HepG2 (cell line): ENCODE measurements around the gene ABCF1. TPM values are rescaled to one million over a fixed set of nuclear protein-coding genes. Genes with fewer than 3 reads are reported as not detected.

Experiments used
- ATAC-seq: fragments of 200-7000 bp; cut with Tn5 transposase; 3 replicates; pipeline ENCODE4 v1.9.1; 2020; ENCODE audit warnings: mild to moderate bottlenecking, moderate library complexity
- BruUV-seq: library from RNA; stranded (reverse); fragments of 400-500 nt; replicated peaks from 2 replicates; lab custom pipeline; 2021; lab: Mats Ljungman, UMichigan
- CTCF ChIA-PET: fragments of 300-600 bp; formaldehyde crosslinking; extraction: SDS; loops from one replicate; lab custom pipeline; 2021; ENCODE audit warnings: low total read pairs, inconsistent platforms, low intra/inter-chr PET ratio; lab: Yijun Ruan, JAX
- POLR2A ChIA-PET: fragments of 350-600 bp; sonication (Branson Sonifier 250); formaldehyde crosslinking; loops from one replicate; lab custom pipeline; 2020; ENCODE audit warnings: antibody characterized with exemption, inconsistent platforms; lab: Yijun Ruan, JAX
- DNase-seq: peaks from one replicate; pipeline ENCODE4 v3.0.0-alpha.2; 2015; ENCODE audit warnings: low spot score
- FAIRE-seq: peaks from 3 replicates; lab custom pipeline; 2011; peaks lifted over from hg19 to GRCh38; lab: Jason Lieb, UNC
- H2AFZ ChIP-seq: one replicate; pipeline ENCODE4 v1.6.1; 2011; ENCODE audit warnings: low read length, inconsistent platforms
- H3K27ac ChIP-seq: fragments of 300-600 bp; 3 replicates; pipeline ENCODE4 v1.8.0; 2011; ENCODE audit warnings: mixed run types, mild to moderate bottlenecking, mixed read lengths, low read length, inconsistent platforms; ENCODE audit not compliant: insufficient read depth; ENCODE audit errors: extremely low read length
- H3K27me3 ChIP-seq, 2 experiments: fragments of 200-600 bp in 1 of 2; 2 replicates in 1 of 2; 3 replicates in 1 of 2; pipeline versions ENCODE4 v1.6.0 to v1.8.0; 2011; ENCODE audit warnings: low read length in 2 of 2, mild to moderate bottlenecking in 2 of 2, moderate library complexity in 2 of 2, inconsistent platforms in 1 of 2; ENCODE audit not compliant: insufficient read depth in 2 of 2, control insufficient read depth in 1 of 2
- H3K36me3 ChIP-seq, 2 experiments: fragments of 200-600 bp in 1 of 2; replicated peaks in 1 of 2; 2 replicates in 1 of 2; 3 replicates in 1 of 2; pipeline versions ENCODE4 v1.5.1 to v1.8.0; 2011; ENCODE audit warnings: low read length in 2 of 2, inconsistent platforms in 1 of 2; ENCODE audit not compliant: insufficient read depth in 2 of 2, control insufficient read depth in 1 of 2
- H3K4me1 ChIP-seq: 2 replicates; pipeline ENCODE4 v1.5.1; 2012; ENCODE audit warnings: low read length, inconsistent platforms; ENCODE audit not compliant: insufficient read depth
- H3K4me2 ChIP-seq: 2 replicates; pipeline ENCODE4 v1.6.0; 2011; ENCODE audit warnings: low read depth, low read length, inconsistent platforms
- H3K4me3 ChIP-seq, 3 experiments: fragments of 200-600 bp in 1 of 3; sonication (generic), shearing (Covaris generic) in 1 of 3; replicated peaks in 1 of 3; 2 replicates each; pipeline ENCODE4 v1.5.1; 2011 to 2016; ENCODE audit warnings: low read length in 3 of 3, inconsistent platforms in 2 of 3, low read depth in 2 of 3, mild to moderate bottlenecking in 2 of 3, control low read depth in 1 of 3, mixed read lengths in 1 of 3; ENCODE audit not compliant: insufficient read depth in 1 of 3
- H3K79me2 ChIP-seq: one replicate; pipeline ENCODE4 v1.6.1; 2011; ENCODE audit warnings: low read length, inconsistent platforms; ENCODE audit not compliant: insufficient read depth
- H3K9ac ChIP-seq: 2 replicates; pipeline ENCODE4 v1.6.0; 2011; ENCODE audit warnings: mild to moderate bottlenecking, low read depth, low read length, inconsistent platforms; ENCODE audit not compliant: insufficient read depth
- H3K9me3 ChIP-seq: 2 replicates; pipeline ENCODE4 v1.5.1; 2012; ENCODE audit warnings: mild to moderate bottlenecking, low read length
- H4K20me1 ChIP-seq: 2 replicates; pipeline ENCODE4 v1.6.0; 2011; ENCODE audit warnings: inconsistent platforms, mild to moderate bottlenecking, low read length, moderate library complexity; ENCODE audit not compliant: insufficient read depth
- CHD2 ChIP-seq: IDR thresholded peaks from 2 replicates; pipeline ENCODE4 v1.6.1; 2011; ENCODE audit warnings: low read depth, low read length, improper control_type of control experiment
- EEA1 ChIP-seq: sonication (generic); formaldehyde crosslinking; IDR thresholded peaks from 2 replicates; pipeline ENCODE4 v1.5.1; 2020; ENCODE audit warnings: mild to moderate bottlenecking, missing genetic modification reagents, borderline replicate concordance
- HDAC2 ChIP-seq: sonication (generic); formaldehyde crosslinking; IDR thresholded peaks from 2 replicates; pipeline ENCODE4 v1.4.0; 2020; ENCODE audit warnings: missing genetic modification reagents
- HES4 ChIP-seq: sonication (generic); formaldehyde crosslinking; IDR thresholded peaks from 2 replicates; pipeline ENCODE4 v1.9.0; 2021; ENCODE audit warnings: mild to moderate bottlenecking, missing genetic modification reagents, borderline replicate concordance
- HHEX ChIP-seq: IDR thresholded peaks from 2 replicates; pipeline ENCODE4 v1.6.1; 2016; ENCODE audit warnings: control low read depth
- PHF21A ChIP-seq: sonication (generic); formaldehyde crosslinking; IDR thresholded peaks from 2 replicates; pipeline ENCODE4 v1.5.0; 2020; ENCODE audit warnings: mild to moderate bottlenecking, missing genetic modification reagents
- PLRG1 ChIP-seq: fragments of 450-650 bp; conservative IDR thresholded peaks from 2 replicates; pipeline ENCODE4 v1.6.1; 2016
- SAFB2 ChIP-seq: sonication (generic); formaldehyde crosslinking; IDR thresholded peaks from 2 replicates; pipeline ENCODE4 v1.5.1; 2020; ENCODE audit warnings: missing genetic modification reagents, low read depth, mild to moderate bottlenecking, borderline replicate concordance
- SALL1 ChIP-seq: sonication (generic); formaldehyde crosslinking; IDR thresholded peaks from 2 replicates; pipeline ENCODE4 v1.8.0; 2022; ENCODE audit warnings: mild to moderate bottlenecking, missing genetic modification reagents
- STAG1 ChIP-seq: sonication (generic); formaldehyde crosslinking; IDR thresholded peaks from 2 replicates; pipeline ENCODE4 v1.4.0; 2020; ENCODE audit warnings: missing genetic modification reagents
- TMF1 ChIP-seq: sonication (generic); formaldehyde crosslinking; IDR thresholded peaks from 2 replicates; pipeline ENCODE4 v1.8.1; 2022; ENCODE audit warnings: low read depth, missing genetic modification reagents
- ZC3H4 ChIP-seq: sonication (generic); formaldehyde crosslinking; IDR thresholded peaks from 2 replicates; pipeline ENCODE4 v1.4.0; 2020; ENCODE audit warnings: missing genetic modification reagents, borderline replicate concordance
- ZFX ChIP-seq: sonication (generic); formaldehyde crosslinking; IDR thresholded peaks from 2 replicates; pipeline ENCODE4 v1.4.0; 2020; ENCODE audit warnings: mild to moderate bottlenecking, low read depth, missing genetic modification reagents, moderate library complexity
- ZNF562 ChIP-seq: sonication (generic); formaldehyde crosslinking; IDR thresholded peaks from 2 replicates; pipeline ENCODE4 v1.8.0; 2022; ENCODE audit warnings: missing genetic modification reagents, borderline replicate concordance
- ZNF563 ChIP-seq: sonication (generic); formaldehyde crosslinking; IDR thresholded peaks from 2 replicates; pipeline ENCODE4 v1.8.0; 2022; ENCODE audit warnings: mild to moderate bottlenecking, moderate library complexity, missing genetic modification reagents
- ZNF850 ChIP-seq: sonication (generic); formaldehyde crosslinking; conservative IDR thresholded peaks from 2 replicates; pipeline ENCODE4 v1.9.0; 2021; ENCODE audit warnings: mild to moderate bottlenecking, missing genetic modification reagents
- WGBS: methylation state at CpG from one replicate; pipeline ENCODE4 v1.1.6; 2017; ENCODE audit warnings: low lambda C conversion rate; 5-methylcytosine and 5-hydroxymethylcytosine counted together
- in situ Hi-C: cut with HindIII; loops from 2 replicates; pipeline ENCODE4 v1.10.0; 2017; ENCODE audit warnings: low pct_unique_long_range_greater_than_20kb; ENCODE audit not compliant: extremely low pct_ligation_motif_present
- intact Hi-C: fragments of 100-400 bp; cut with micrococcal nuclease; formaldehyde crosslinking; loops from one replicate; pipeline ENCODE4 v1.10.0; 2022; ENCODE audit not compliant: unreplicated experiment
- polyA plus RNA-seq, 8 experiments: library from polyadenylated mRNA; depleted of rRNA in 3 of 8; stranded (reverse) in 7 of 8; unstranded in 1 of 8; fragments of >200 nt; fragmentation: Illumina TruSeq in 4 of 8; extraction: Trizol in 4 of 8; gene quantifications; 2 replicates each; pipeline versions ENCODE4 v1.2.1 to v1.2.3, GENCODE V29; 2011 to 2016; ENCODE audit warnings: low read depth in 4 of 8, missing spikeins in 1 of 8, mixed read lengths in 1 of 8; ENCODE audit not compliant: insufficient read depth in 1 of 8
- total RNA-seq, 5 experiments: library from RNA; depleted of rRNA; stranded (reverse); fragments of >200 nt; fragmentation: Illumina TruSeq; extraction: Trizol; gene quantifications; 2 replicates each; pipeline ENCODE4 v1.2.3, GENCODE V29; 2016; ENCODE audit warnings: low read depth in 1 of 5
- TF ChIP-seq, protein P1 (sequence below): sonication (generic); formaldehyde crosslinking; IDR thresholded peaks from 2 replicates; pipeline ENCODE4 v1.4.0; 2020; ENCODE audit warnings: mild to moderate bottlenecking, missing genetic modification reagents
- TF ChIP-seq, protein P2 (sequence below): sonication (generic); formaldehyde crosslinking; IDR thresholded peaks from 2 replicates; pipeline ENCODE4 v1.5.0; 2020; ENCODE audit warnings: mild to moderate bottlenecking, missing genetic modification reagents
- TF ChIP-seq, protein P3 (sequence below): IDR thresholded peaks from 2 replicates; pipeline ENCODE4 v1.6.1; 2016; ENCODE audit warnings: missing compliant biosample characterization, missing genetic modification reagents, borderline replicate concordance

ABCF1 gene
- total and polyA plus RNA-seq, 2 of the 13 experiments (the other 11 are each of a cell fraction or from before 2014, with no cell fraction given): 25.4 to 98.9 TPM

DNA sequence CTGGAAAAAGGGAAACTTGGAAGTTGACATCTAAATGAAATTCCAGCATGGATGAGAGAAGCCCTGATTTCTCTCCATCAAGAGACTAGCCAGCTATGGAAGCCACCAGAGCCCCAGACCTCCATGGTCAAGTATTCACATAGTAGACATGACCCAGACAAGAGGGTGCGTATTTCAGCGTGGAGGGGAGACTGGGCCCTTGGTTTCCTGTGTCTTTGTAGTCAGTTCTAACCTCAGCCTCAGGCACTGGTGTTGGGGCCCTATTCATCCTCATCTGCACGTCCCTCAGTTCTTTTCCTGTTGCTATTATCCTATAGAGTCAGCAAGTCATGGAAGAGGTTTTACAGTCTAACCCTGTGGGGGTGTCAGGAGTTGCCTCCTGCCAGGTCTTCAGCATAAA, 27.4 kb upstream of the ABCF1 start:
- intact Hi-C loops: loop anchor here (1.0 to 10.0 kb wide), 2 partner anchors 61 to 131 kb away; partner anchors contain the start of gene DHX16
- CTCF ChIA-PET: interaction anchor here (1.9 to 6.6 kb wide), 2 partner anchors 11 to 60 kb away, joined by 9 to 110 read pairs; no protein-coding TSS in a partner anchor
- 100% methylated on average over 1 of the region's 3 CpGs for WGBS

More for the DNA sequence above, 27.4 kb upstream of the ABCF1 start:
- in situ Hi-C loops: loop anchor here (5.0 kb wide), 1 partner anchor 62 kb away; no protein-coding TSS in a partner anchor
- Histone ChIP-seq H3K27me3 (no peaks in the 10 kb centered on the region), H3K9me3 (no peaks in the 10 kb centered on the region), H3K36me3 (peaks cover 8 to 23% of the 10 kb centered on the region in 2 experiments; a peak in 4 of 5 replicates), H3K4me3 (no peak overlapping the region)
- no peak for DNase-seq
- TF ChIP-seq SALL1 (CRISPR knock-in tag): no peak
- TF ChIP-seq, protein P1, sequence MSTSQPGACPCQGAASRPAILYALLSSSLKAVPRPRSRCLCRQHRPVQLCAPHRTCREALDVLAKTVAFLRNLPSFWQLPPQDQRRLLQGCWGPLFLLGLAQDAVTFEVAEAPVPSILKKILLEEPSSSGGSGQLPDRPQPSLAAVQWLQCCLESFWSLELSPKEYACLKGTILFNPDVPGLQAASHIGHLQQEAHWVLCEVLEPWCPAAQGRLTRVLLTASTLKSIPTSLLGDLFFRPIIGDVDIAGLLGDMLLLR (CRISPR knock-in tag): no peak
- no peak for TF ChIP-seq ZFX (CRISPR knock-in tag)
- TF ChIP-seq STAG1: no peak
- TF ChIP-seq CHD2: no peak
- TF ChIP-seq HES4 (CRISPR knock-in tag): no peak
- no peak for TF ChIP-seq EEA1 (CRISPR knock-in tag)
- TF ChIP-seq ZC3H4 (CRISPR knock-in tag): no peak
- no peak for TF ChIP-seq ZNF563
- no peak for TF ChIP-seq TMF1 (CRISPR knock-in tag)
- TF ChIP-seq, protein P2, sequence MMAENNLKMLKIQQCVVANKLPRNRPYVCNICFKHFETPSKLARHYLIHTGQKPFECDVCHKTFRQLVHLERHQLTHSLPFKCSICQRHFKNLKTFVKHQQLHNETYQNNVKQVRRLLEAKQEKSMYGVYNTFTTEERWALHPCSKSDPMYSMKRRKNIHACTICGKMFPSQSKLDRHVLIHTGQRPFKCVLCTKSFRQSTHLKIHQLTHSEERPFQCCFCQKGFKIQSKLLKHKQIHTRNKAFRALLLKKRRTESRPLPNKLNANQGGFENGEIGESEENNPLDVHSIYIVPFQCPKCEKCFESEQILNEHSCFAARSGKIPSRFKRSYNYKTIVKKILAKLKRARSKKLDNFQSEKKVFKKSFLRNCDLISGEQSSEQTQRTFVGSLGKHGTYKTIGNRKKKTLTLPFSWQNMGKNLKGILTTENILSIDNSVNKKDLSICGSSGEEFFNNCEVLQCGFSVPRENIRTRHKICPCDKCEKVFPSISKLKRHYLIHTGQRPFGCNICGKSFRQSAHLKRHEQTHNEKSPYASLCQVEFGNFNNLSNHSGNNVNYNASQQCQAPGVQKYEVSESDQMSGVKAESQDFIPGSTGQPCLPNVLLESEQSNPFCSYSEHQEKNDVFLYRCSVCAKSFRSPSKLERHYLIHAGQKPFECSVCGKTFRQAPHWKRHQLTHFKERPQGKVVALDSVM (CRISPR knock-in tag): no peak
- no peak for TF ChIP-seq ZNF562 (CRISPR knock-in tag)
- TF ChIP-seq PHF21A (CRISPR knock-in tag): no peak
- no peak for TF ChIP-seq SAFB2
- TF ChIP-seq, protein P3, sequence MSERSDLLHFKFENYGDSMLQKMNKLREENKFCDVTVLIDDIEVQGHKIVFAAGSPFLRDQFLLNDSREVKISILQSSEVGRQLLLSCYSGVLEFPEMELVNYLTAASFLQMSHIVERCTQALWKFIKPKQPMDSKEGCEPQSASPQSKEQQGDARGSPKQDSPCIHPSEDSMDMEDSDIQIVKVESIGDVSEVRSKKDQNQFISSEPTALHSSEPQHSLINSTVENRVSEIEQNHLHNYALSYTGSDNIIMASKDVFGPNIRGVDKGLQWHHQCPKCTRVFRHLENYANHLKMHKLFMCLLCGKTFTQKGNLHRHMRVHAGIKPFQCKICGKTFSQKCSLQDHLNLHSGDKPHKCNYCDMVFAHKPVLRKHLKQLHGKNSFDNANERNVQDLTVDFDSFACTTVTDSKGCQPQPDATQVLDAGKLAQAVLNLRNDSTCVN (CRISPR knock-in tag): no peak
- no peak for TF ChIP-seq PLRG1
- no peak for TF ChIP-seq HDAC2
- no peak for TF ChIP-seq ZNF850 (CRISPR knock-in tag)
- TF ChIP-seq HHEX (CRISPR knock-in tag): no peak
- TF ChIP-seq, all 625 proteins: peak for 0
- POLR2A ChIA-PET: interaction anchor here (2.1 kb wide), 1 partner anchor 62 kb away, joined by 9 read pairs; no protein-coding TSS in a partner anchor
- Histone ChIP-seq H3K4me1 (peaks cover 7% of the 10 kb centered on the region; the same call in 1 of the 2 replicates), H3K4me2 (no peak overlapping the region), H3K27ac (no peak overlapping the region), H4K20me1 (no peaks in the 10 kb centered on the region; the same call in 1 of the 2 replicates), H2AFZ (no peak overlapping the region), H3K79me2 (no peaks in the 10 kb centered on the region), H3K9ac (no peak overlapping the region)
- FAIRE-seq: no peak
- BruUV-seq: no TSS peak
- ATAC-seq: no peak
